DND-41 (cell line): Measurements from ENCODE around the gene C6orf89.

ENCODE experiments used
- CTCF ChIP-seq: IDR thresholded peaks from 2 replicates; pipeline ENCODE4 v1.5.1; 2012; ENCODE audit warnings: borderline replicate concordance, low read length, moderate library complexity, mild to moderate bottlenecking; ENCODE audit not compliant: poor library complexity, severe bottlenecking; ENCODE audit errors: extremely low read depth
- EZH2 ChIP-seq: IDR thresholded peaks from 3 replicates; pipeline ENCODE4 v1.6.1; 2012; ENCODE audit warnings: borderline replicate concordance, low read depth, mild to moderate bottlenecking, moderate library complexity, low read length, inconsistent platforms; ENCODE audit not compliant: severe bottlenecking

GRCh38 chr6:36927691-36928546 is 42.2 kb downstream of the C6orf89 start:
- TF ChIP-seq CTCF = no peak
- TF ChIP-seq EZH2 = no peak
